Activated CD8-positive, alpha-beta T cell treated with anti-CD3 and anti-CD28 coated beads for 36 hours (primary cell): ENCODE measurements around the gene STAP2. TPM values are rescaled to one million over a fixed set of nuclear protein-coding genes. Genes with fewer than 3 reads are reported as not detected.

Source experiments
- ATAC-seq: fragments of 200-7000 bp; cut with Tn5 transposase; one replicate; pipeline ENCODE4 v1.10.0; 2021; ENCODE audit warnings: mild to moderate bottlenecking, moderate library complexity
- CTCF ChIA-PET: fragments of 350-600 bp; sonication (Branson Sonifier 250); formaldehyde crosslinking; loops from one replicate; lab custom pipeline; 2021; ENCODE audit warnings: antibody characterized with exemption; lab: Charles Lee
- POLR2A ChIA-PET: fragments of 350-600 bp; sonication (Branson Sonifier 250); formaldehyde crosslinking; loops from one replicate; lab custom pipeline; 2021; ENCODE audit warnings: antibody characterized with exemption; lab: Charles Lee
- DNase-seq: peaks from one replicate; pipeline ENCODE4 v3.0.0-alpha.2; 2020
- H3K27ac Mint-ChIP-seq: one replicate; pipeline ENCODE4 v1.8.0; 2021; ENCODE audit warnings: mild to moderate bottlenecking, mixed read lengths
- H3K27me3 Mint-ChIP-seq: one replicate; pipeline ENCODE4 v1.8.0; 2021; ENCODE audit warnings: mixed read lengths
- H3K36me3 Mint-ChIP-seq: one replicate; pipeline ENCODE4 v1.8.0; 2021; ENCODE audit warnings: low read depth, mixed read lengths
- H3K4me1 Mint-ChIP-seq: one replicate; pipeline ENCODE4 v1.8.0; 2021; ENCODE audit warnings: low read depth, mixed read lengths
- H3K4me3 Mint-ChIP-seq: one replicate; pipeline ENCODE4 v1.8.0; 2021; ENCODE audit warnings: mild to moderate bottlenecking, moderate library complexity, mixed read lengths
- H3K9me3 Mint-ChIP-seq: one replicate; pipeline ENCODE4 v1.8.0; 2021; ENCODE audit warnings: mixed read lengths
- CTCF ChIP-seq: fragments of 200-600 bp; IDR thresholded peaks from one replicate; pipeline ENCODE4 v1.8.0; 2022; ENCODE audit warnings: antibody characterized with exemption, mild to moderate bottlenecking
- intact Hi-C: fragments of 100-400 bp; cut with micrococcal nuclease; formaldehyde crosslinking; loops from one replicate; pipeline ENCODE4 v1.10.0; 2022
- total RNA-seq, 2 experiments: library from RNA; stranded (reverse); gene quantifications; one replicate each; pipeline ENCODE4 v1.2.3, GENCODE V29; 2021

Gene STAP2
- total RNA-seq, 2 experiments from 2014 or later = 9.6 to 14.6 TPM

DNA sequence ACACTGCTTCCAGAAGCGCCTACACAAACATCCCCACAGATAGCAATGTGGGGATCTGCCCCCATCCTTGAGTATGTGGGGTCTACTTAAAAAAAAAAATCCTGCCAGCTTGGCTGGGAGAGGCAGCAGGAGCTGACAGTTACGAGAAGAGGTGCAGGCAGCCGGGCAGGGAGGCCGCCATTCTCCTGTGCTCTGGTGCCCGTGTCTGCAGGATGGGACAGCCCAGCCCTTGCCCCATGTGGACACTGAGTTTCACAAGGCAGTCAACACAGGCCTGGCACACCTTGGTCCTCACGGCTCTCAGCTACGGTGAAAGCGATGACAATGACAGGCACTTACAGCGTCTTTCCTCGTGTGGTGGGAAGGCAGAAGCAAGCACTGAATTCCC lies 28.7 kb upstream of the STAP2 start:
- Mint-ChIP-seq H3K4me1 (peaks cover 38% of the 10 kb centered on the region), H3K9me3 (no peaks in the 10 kb centered on the region), H3K4me3 (no peak overlapping the region), H3K27me3 (no peaks in the 10 kb centered on the region), H3K27ac (peak overlapping the region; percentile 15), H3K36me3 (peaks cover 14% of the 10 kb centered on the region)
- intact Hi-C loops = no loop called here
- POLR2A ChIA-PET = interaction anchor here (0.5 to 0.6 kb wide), 2 partner anchors 78 to 103 kb away, joined by 3 to 4 read pairs; no protein-coding TSS in a partner anchor
- ATAC-seq (no peak), DNase-seq (no peak)
- CTCF ChIA-PET = interaction anchor here (1.8 kb wide), 1 partner anchor 33 kb away, joined by 5 read pairs; the partner anchor contains the start of gene SH3GL1
- TF ChIP-seq CTCF = no peak

- no peak for TF ChIP-seq CTCF
- intact Hi-C loops = no loop called here
- Mint-ChIP-seq H3K27ac (peak overlapping the region; percentile 49), H3K9me3 (no peaks in the 10 kb centered on the region), H3K27me3 (no peaks in the 10 kb centered on the region), H3K36me3 (peaks cover 17% of the 10 kb centered on the region), H3K4me1 (peaks cover 36% of the 10 kb centered on the region), H3K4me3 (no peak overlapping the region)
- ChIA-PET CTCF (interaction anchor here (1.1 to 1.8 kb wide), 3 partner anchors 15 to 100 kb away, joined by 4 to 5 read pairs (median 4); partner anchors contain the start of gene SH3GL1), POLR2A (interaction anchor here (0.6 kb wide), 2 partner anchors 78 to 91 kb away, joined by 3 read pairs; no protein-coding TSS in a partner anchor)
- no peak for ATAC-seq
- DNase-seq = no peak
Observed at GRCh38 chr19:4366666-4367335, 28.2 kb upstream of the STAP2 start.

GRCh38 chr19:4365791-4366665 lies 27.4 kb upstream of the STAP2 start:
- no peak for ATAC-seq
- ChIA-PET CTCF (interaction anchor here (1.1 to 1.8 kb wide), 3 partner anchors 14 to 99 kb away, joined by 4 to 5 read pairs (median 4); partner anchors contain the start of gene SH3GL1), POLR2A (interaction anchor here (0.6 to 1.5 kb wide), 3 partner anchors 14 to 90 kb away, joined by 3 to 7 read pairs (median 3); partner anchors contain the start of gene MPND)
- no peak for DNase-seq
- H3K4me3 Mint-ChIP-seq = no peak overlapping the region
- no peaks in the 10 kb centered on the region for H3K9me3 Mint-ChIP-seq
- H3K27me3 Mint-ChIP-seq = no peaks in the 10 kb centered on the region
- H3K36me3 Mint-ChIP-seq = peaks cover 16% of the 10 kb centered on the region
- intact Hi-C loops = no loop called here
- peak overlapping the region; percentile 49 for H3K27ac Mint-ChIP-seq
- no peak for TF ChIP-seq CTCF
- H3K4me1 Mint-ChIP-seq = peaks cover 29% of the 10 kb centered on the region

GRCh38 chr19:4365341-4365740 lies 26.7 kb upstream of the STAP2 start:
- CTCF ChIA-PET = interaction anchor here (0.8 to 1.8 kb wide), 2 partner anchors 13 to 98 kb away, joined by 4 read pairs; no protein-coding TSS in a partner anchor
- Mint-ChIP-seq H3K27ac (no peak overlapping the region), H3K4me1 (peaks cover 22% of the 10 kb centered on the region), H3K27me3 (no peaks in the 10 kb centered on the region), H3K36me3 (peaks cover 12% of the 10 kb centered on the region), H3K9me3 (no peaks in the 10 kb centered on the region), H3K4me3 (no peak overlapping the region)
- no peak for ATAC-seq
- POLR2A ChIA-PET = interaction anchor here (0.7 to 1.5 kb wide), 3 partner anchors 10 to 22 kb away, joined by 3 to 7 read pairs (median 4); partner anchors contain the start of gene MPND
- TF ChIP-seq CTCF = no peak
- intact Hi-C loops = no loop called here
- no peak for DNase-seq
